Omental fat pad (tissue), 4 donors: ENCODE measurements around the gene HMOX1. TPM values are rescaled to one million over a fixed set of nuclear protein-coding genes. Genes with fewer than 3 reads are reported as not detected.

Experiments
- ATAC-seq: fragments of 150-250 bp; one replicate; pipeline ENCODE4 v1.9.1; 2016; ENCODE audit warnings: mild to moderate bottlenecking, moderate library complexity; ENCODE audit not compliant: low FRiP score
- DNase-seq: peaks from one replicate; pipeline ENCODE4 v3.0.0-alpha.2; 2019; ENCODE audit warnings: low spot score
- CTCF ChIP-seq, 3 donors: fragments of 450-650 bp; IDR thresholded peaks; one replicate each; pipeline ENCODE4 v1.5.1; 2016 to 2017; ENCODE audit warnings: antibody characterized with exemption in 3 of 3, mild to moderate bottlenecking in 3 of 3, moderate library complexity in 2 of 3
- total RNA-seq, 4 donors: library from RNA; depleted of rRNA; stranded (reverse); fragments of >200 nt; gene quantifications; one replicate each; pipeline ENCODE4 v1.1.0, GENCODE V29; 2016

Gene HMOX1
- total RNA-seq, 4 donors from 2014 or later, result 32.8 to 625 (median 159) TPM

GRCh38 chr22:35379146-35379993 is 1.5 kb upstream of the HMOX1 start:
- TF ChIP-seq CTCF (IDR thresholded peaks at IDR 0.05), result no peak
- DNase-seq (no peak), ATAC-seq (no peak)

GRCh38 chr22:35380013-35380412 is 883 bp upstream of the HMOX1 start:
- ATAC-seq (peak; percentile 11), DNase-seq (no peak)
- TF ChIP-seq CTCF (IDR thresholded peaks at IDR 0.05), result no peak

- ATAC-seq (no peak), DNase-seq (no peak)
- TF ChIP-seq CTCF (IDR thresholded peaks at IDR 0.05), result no peak
Observed at GRCh38 chr22:35381424-35382009, 621 bp downstream of the HMOX1 start.

- ATAC-seq (no peak), DNase-seq (no peak)
- no peak for TF ChIP-seq CTCF (IDR thresholded peaks at IDR 0.05)
Observed at GRCh38 chr22:35383679-35384071, 2.8 kb downstream of the HMOX1 start.

GRCh38 chr22:35384527-35384926 is 3.6 kb downstream of the HMOX1 start:
- ATAC-seq (no peak), DNase-seq (no peak)
- no peak for TF ChIP-seq CTCF (IDR thresholded peaks at IDR 0.05)

GRCh38 chr22:35384975-35385588 is 4.2 kb downstream of the HMOX1 start:
- DNase-seq, result no peak
- TF ChIP-seq CTCF (IDR thresholded peaks at IDR 0.05), result no peak
- ATAC-seq, result no peak
